Measurements from ENCODE around the gene NCAPH2. TPM values are rescaled to one million over a fixed set of nuclear protein-coding genes. Genes with fewer than 3 reads are reported as not detected.

The NCAPH2 gene
- total and polyA plus RNA-seq, 9 of the 15 experiments (the other 6 are each of a cell fraction or from before 2014, with no cell fraction given) = 3.6 to 88.6 (median 32.4) TPM

DNA sequence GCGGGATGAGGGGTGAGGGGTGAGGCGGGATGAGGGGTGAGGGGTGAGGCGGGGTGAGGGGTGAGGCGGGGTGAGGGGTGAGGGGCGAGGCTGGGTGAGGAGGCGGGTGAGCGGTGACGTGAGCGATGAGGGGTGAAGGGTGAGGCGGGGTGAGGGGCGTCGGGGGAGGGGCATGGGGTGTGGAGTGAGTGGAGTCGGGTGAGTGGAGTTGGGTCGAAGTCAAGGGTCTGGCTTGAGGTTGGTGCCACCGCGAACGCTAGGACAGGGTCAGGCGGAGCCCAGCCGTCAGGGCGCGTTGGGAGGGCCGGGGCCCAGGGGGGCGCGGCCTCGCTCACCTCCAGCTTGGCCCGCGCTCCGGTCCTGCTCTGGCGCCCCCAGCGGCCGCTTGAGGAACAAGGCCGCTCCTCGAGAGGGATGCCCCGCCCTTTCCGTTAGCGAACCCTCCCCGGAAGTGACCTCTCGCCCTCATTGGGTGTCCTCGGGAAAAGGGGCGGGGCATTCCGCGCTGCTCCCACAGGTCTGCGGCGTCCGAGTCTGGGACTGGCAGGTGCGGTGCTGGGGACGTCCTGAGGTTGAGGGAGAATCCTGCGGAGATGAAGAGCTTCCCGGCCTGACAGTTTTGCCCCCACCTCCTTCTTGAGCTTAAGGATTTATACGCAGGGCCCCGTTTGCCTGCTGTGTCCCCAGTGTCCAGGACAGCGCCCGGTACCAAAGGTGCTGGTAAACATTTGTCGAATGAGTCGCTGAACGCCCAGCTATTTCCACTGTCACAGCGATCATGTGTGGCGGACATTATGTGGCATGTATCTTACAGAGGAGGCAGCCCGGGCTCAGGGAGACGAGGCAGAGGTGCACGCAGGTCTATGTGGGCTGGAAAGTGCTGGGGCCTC lies 54.7 kb downstream of the NCAPH2 start, which contains the start of gene SYCE3 (continued):
- TF ChIP-seq, protein P1, sequence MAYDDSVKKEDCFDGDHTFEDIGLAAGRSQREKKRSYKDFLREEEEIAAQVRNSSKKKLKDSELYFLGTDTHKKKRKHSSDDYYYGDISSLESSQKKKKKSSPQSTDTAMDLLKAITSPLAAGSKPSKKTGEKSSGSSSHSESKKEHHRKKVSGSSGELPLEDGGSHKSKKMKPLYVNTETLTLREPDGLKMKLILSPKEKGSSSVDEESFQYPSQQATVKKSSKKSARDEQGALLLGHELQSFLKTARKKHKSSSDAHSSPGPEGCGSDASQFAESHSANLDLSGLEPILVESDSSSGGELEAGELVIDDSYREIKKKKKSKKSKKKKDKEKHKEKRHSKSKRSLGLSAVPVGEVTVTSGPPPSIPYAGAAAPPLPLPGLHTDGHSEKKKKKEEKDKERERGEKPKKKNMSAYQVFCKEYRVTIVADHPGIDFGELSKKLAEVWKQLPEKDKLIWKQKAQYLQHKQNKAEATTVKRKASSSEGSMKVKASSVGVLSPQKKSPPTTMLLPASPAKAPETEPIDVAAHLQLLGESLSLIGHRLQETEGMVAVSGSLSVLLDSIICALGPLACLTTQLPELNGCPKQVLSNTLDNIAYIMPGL (CRISPR knock-in tag; IDR thresholded peaks at IDR 0.05) = no peak
- TF ChIP-seq ZNF717 (CRISPR knock-in tag; IDR thresholded peaks at IDR 0.05) (no peak), ZFP36 (IDR thresholded peaks at IDR 0.05; ENCODE audit: low read depth, low read length, partially characterized antibody) (no peak), ESRRA (IDR thresholded peaks at IDR 0.05; ENCODE audit: borderline replicate concordance, low read depth) (peak; percentile 42), SIX5 (IDR thresholded peaks at IDR 0.05; ENCODE audit: borderline replicate concordance in 1 of 2, insufficient read depth in 1 of 2, low read depth in 1 of 2, low read length in 2 of 2) (no peak), CAMTA2 (CRISPR knock-in tag; conservative IDR thresholded peaks at IDR 0.05) (no peak), CREB1 (IDR thresholded peaks at IDR 0.05) (no peak), CREB1 (CRISPR knock-in tag; IDR thresholded peaks at IDR 0.05) (0 out of 2 replicates have a peak, but pooled peaks have one; percentile 41), ZNF146 (CRISPR knock-in tag; IDR thresholded peaks at IDR 0.05; ENCODE audit: unreplicated experiment) (no peak), HDAC1 (IDR thresholded peaks at IDR 0.05) (no peak), CEBPB (tag; IDR thresholded peaks at IDR 0.05) (no peak), SP1 (CRISPR knock-in tag; IDR thresholded peaks at IDR 0.05) (peak; percentile 92)
- TF ChIP-seq, protein P2, sequence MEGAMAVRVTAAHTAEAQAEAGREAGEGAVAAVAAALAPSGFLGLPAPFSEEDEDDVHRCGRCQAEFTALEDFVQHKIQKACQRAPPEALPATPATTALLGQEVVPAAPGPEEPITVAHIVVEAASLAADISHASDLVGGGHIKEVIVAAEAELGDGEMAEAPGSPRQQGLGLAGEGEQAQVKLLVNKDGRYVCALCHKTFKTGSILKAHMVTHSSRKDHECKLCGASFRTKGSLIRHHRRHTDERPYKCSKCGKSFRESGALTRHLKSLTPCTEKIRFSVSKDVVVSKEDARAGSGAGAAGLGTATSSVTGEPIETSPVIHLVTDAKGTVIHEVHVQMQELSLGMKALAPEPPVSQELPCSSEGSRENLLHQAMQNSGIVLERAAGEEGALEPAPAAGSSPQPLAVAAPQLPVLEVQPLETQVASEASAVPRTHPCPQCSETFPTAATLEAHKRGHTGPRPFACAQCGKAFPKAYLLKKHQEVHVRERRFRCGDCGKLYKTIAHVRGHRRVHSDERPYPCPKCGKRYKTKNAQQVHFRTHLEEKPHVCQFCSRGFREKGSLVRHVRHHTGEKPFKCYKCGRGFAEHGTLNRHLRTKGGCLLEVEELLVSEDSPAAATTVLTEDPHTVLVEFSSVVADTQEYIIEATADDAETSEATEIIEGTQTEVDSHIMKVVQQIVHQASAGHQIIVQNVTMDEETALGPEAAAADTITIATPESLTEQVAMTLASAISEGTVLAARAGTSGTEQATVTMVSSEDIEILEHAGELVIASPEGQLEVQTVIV (CRISPR knock-in tag; IDR thresholded peaks at IDR 0.05; ENCODE audit: borderline replicate concordance) = no peak
- TF ChIP-seq, protein P3, sequence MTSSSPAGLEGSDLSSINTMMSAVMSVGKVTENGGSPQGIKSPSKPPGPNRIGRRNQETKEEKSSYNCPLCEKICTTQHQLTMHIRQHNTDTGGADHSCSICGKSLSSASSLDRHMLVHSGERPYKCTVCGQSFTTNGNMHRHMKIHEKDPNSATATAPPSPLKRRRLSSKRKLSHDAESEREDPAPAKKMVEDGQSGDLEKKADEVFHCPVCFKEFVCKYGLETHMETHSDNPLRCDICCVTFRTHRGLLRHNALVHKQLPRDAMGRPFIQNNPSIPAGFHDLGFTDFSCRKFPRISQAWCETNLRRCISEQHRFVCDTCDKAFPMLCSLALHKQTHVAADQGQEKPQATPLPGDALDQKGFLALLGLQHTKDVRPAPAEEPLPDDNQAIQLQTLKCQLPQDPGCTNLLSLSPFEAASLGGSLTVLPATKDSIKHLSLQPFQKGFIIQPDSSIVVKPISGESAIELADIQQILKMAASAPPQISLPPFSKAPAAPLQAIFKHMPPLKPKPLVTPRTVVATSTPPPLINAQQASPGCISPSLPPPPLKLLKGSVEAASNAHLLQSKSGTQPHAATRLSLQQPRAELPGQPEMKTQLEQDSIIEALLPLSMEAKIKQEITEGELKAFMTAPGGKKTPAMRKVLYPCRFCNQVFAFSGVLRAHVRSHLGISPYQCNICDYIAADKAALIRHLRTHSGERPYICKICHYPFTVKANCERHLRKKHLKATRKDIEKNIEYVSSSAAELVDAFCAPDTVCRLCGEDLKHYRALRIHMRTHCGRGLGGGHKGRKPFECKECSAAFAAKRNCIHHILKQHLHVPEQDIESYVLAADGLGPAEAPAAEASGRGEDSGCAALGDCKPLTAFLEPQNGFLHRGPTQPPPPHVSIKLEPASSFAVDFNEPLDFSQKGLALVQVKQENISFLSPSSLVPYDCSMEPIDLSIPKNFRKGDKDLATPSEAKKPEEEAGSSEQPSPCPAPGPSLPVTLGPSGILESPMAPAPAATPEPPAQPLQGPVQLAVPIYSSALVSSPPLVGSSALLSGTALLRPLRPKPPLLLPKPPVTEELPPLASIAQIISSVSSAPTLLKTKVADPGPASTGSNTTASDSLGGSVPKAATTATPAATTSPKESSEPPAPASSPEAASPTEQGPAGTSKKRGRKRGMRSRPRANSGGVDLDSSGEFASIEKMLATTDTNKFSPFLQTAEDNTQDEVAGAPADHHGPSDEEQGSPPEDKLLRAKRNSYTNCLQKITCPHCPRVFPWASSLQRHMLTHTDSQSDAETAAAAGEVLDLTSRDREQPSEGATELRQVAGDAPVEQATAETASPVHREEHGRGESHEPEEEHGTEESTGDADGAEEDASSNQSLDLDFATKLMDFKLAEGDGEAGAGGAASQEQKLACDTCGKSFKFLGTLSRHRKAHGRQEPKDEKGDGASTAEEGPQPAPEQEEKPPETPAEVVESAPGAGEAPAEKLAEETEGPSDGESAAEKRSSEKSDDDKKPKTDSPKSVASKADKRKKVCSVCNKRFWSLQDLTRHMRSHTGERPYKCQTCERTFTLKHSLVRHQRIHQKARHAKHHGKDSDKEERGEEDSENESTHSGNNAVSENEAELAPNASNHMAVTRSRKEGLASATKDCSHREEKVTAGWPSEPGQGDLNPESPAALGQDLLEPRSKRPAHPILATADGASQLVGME (CRISPR knock-in tag; IDR thresholded peaks at IDR 0.05) = no peak
- TF ChIP-seq, protein P4, sequence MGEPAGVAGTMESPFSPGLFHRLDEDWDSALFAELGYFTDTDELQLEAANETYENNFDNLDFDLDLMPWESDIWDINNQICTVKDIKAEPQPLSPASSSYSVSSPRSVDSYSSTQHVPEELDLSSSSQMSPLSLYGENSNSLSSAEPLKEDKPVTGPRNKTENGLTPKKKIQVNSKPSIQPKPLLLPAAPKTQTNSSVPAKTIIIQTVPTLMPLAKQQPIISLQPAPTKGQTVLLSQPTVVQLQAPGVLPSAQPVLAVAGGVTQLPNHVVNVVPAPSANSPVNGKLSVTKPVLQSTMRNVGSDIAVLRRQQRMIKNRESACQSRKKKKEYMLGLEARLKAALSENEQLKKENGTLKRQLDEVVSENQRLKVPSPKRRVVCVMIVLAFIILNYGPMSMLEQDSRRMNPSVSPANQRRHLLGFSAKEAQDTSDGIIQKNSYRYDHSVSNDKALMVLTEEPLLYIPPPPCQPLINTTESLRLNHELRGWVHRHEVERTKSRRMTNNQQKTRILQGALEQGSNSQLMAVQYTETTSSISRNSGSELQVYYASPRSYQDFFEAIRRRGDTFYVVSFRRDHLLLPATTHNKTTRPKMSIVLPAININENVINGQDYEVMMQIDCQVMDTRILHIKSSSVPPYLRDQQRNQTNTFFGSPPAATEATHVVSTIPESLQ (CRISPR knock-in tag; IDR thresholded peaks at IDR 0.05) = no peak
